ENCODE data around the gene TOX3.

Gene TOX3

GRCh38 chr16:52446080-52446479, 100.9 kb downstream of the TOX3 start:
- DNase-seq = no peak

- no peak for DNase-seq
Measured at GRCh38 chr16:52441886-52442285, 105.1 kb downstream of the TOX3 start.

- DNase-seq = no peak
Measured at GRCh38 chr16:52440248-52440647, 106.7 kb downstream of the TOX3 start.

- no peak for DNase-seq
Measured at GRCh38 chr16:52439750-52440149, 107.2 kb downstream of the TOX3 start.

GRCh38 chr16:52439171-52439701, 107.7 kb downstream of the TOX3 start:
- DNase-seq = no peak

- no peak for DNase-seq
Measured at GRCh38 chr16:52437277-52437670, 109.7 kb downstream of the TOX3 start.

- DNase-seq = no peak
Measured at GRCh38 chr16:52436339-52437276, 110.3 kb downstream of the TOX3 start.

GRCh38 chr16:52434224-52434623, 112.7 kb downstream of the TOX3 start:
- no peak for DNase-seq

- no peak for DNase-seq
Measured at GRCh38 chr16:52433643-52434042, 113.3 kb downstream of the TOX3 start.

GRCh38 chr16:52424591-52424990, 122.4 kb downstream of the TOX3 start:
- DNase-seq = no peak

GRCh38 chr16:52422307-52422706, 124.6 kb downstream of the TOX3 start:
- DNase-seq = no peak

- DNase-seq = no peak
Measured at GRCh38 chr16:52418201-52418600, 128.7 kb downstream of the TOX3 start.

- DNase-seq = no peak
Measured at GRCh38 chr16:52416888-52417287, 130.1 kb downstream of the TOX3 start.

- no peak for DNase-seq
Measured at GRCh38 chr16:52411011-52411410, 135.9 kb downstream of the TOX3 start.

GRCh38 chr16:52408191-52408845, 138.6 kb downstream of the TOX3 start:
- DNase-seq = no peak

- no peak for DNase-seq
Measured at GRCh38 chr16:52407778-52408177, 139.2 kb downstream of the TOX3 start.

- DNase-seq = no peak
Measured at GRCh38 chr16:52405441-52405840, 141.5 kb downstream of the TOX3 start.

GRCh38 chr16:52404546-52404945, 142.4 kb downstream of the TOX3 start:
- no peak for DNase-seq

- DNase-seq = no peak
Measured at GRCh38 chr16:52399116-52399515, 147.8 kb downstream of the TOX3 start.

GRCh38 chr16:52398491-52398960, 148.4 kb downstream of the TOX3 start:
- DNase-seq = no peak

GRCh38 chr16:52398021-52398420, 148.9 kb downstream of the TOX3 start:
- DNase-seq = no peak

GRCh38 chr16:52393448-52393847, 153.5 kb downstream of the TOX3 start:
- no peak for DNase-seq

- DNase-seq = no peak
Measured at GRCh38 chr16:52389045-52389444, 157.9 kb downstream of the TOX3 start.

Measured in GF-D8 (cell line).